Measurements from ENCODE around the gene CCL3. TPM values are rescaled to one million over a fixed set of nuclear protein-coding genes. Genes with fewer than 3 reads are reported as not detected.

Gene CCL3
- total RNA-seq = 1.3 TPM in 1 of 2 replicates, not detected in the other

DNA sequence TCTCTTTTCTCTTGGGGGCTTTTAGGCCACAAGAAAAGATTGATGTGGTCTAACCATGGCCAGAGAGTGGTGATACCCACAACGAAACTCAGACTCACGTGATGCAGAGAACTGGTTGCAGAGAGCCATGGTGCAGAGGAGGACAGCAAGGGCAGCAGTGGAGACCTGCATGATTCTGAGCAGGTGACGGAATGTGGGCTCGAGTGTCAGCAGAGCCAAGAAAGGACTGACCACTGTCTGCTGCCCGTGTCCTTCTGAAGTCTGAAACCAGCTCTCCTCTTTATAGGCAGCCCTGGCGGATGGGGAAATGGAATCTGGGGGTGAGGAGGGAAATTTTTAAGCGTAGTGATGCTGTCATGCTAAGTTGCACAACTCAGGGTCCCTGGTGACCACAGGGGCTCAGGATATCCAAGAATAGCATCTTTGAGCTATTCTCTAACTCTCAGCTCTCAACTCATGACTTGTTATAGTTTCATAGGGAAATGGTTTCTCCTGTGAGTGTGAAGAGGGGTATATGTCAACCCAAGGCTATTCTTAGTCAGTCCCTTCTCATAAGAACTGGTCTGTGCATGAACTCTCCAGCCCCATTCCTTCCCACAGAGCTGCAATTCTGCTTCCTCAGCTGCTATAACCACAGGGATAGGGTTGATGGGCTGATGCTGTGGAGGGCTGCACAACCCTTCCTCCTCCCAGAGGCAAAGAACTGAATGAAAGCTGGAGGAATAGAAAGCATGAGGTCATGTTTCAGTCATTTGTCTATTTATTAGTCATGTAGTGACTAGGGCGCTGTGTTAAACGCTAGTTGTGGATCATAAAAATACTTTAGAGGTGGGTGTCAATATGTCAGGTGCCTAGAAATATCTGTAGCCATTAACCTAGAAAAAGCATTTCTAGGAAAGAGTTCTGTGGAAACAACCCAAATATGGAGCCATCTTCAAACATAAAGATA is at the start of gene CCL3:
Gene CCL3 (minus strand): TSS at position 256 of the 949 bp plus-strand sequence. CDS start 85 bp downstream, at position 171.
- H3K4me3 ChIP-seq (ENCODE audit: low read depth, low read length) = no peak within 1 kb of the TSS
- no peak for DNase-seq (ENCODE audit: low read depth)
- TF ChIP-seq, protein P1, sequence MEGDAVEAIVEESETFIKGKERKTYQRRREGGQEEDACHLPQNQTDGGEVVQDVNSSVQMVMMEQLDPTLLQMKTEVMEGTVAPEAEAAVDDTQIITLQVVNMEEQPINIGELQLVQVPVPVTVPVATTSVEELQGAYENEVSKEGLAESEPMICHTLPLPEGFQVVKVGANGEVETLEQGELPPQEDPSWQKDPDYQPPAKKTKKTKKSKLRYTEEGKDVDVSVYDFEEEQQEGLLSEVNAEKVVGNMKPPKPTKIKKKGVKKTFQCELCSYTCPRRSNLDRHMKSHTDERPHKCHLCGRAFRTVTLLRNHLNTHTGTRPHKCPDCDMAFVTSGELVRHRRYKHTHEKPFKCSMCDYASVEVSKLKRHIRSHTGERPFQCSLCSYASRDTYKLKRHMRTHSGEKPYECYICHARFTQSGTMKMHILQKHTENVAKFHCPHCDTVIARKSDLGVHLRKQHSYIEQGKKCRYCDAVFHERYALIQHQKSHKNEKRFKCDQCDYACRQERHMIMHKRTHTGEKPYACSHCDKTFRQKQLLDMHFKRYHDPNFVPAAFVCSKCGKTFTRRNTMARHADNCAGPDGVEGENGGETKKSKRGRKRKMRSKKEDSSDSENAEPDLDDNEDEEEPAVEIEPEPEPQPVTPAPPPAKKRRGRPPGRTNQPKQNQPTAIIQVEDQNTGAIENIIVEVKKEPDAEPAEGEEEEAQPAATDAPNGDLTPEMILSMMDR (conservative IDR thresholded peaks at IDR 0.05; ENCODE audit: low read depth, low read length) = no peak

GRCh38 chr17:36136439-36136838 is 46.5 kb upstream of the CCL3 start:
- TF ChIP-seq, protein P1 (conservative IDR thresholded peaks at IDR 0.05; ENCODE audit: low read depth, low read length) = no peak
- DNase-seq (ENCODE audit: low read depth) = no peak
- H3K4me3 ChIP-seq (ENCODE audit: low read depth, low read length) = no peak overlapping the region

DNA sequence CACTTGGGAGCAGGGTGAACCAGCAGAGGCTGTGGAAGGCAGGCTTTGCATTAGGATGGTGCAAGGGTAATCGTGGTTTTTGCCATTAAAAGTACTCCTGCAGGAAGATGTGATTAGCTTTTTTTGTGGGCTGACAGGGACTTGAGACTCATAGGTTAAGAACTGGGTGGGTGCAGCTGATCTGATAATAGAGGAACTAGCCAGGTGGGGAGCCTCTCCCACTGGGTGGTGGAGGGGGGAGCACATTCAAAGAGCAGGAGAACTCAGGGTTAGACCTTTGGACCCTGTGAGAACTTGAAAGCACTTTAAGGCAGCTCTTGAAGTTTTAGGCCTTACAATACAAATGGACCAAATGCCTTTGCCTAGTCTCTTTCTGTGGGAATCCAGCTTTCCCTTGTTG is 46.1 kb upstream of the CCL3 start:
- TF ChIP-seq, protein P1 (conservative IDR thresholded peaks at IDR 0.05; ENCODE audit: low read depth, low read length) = no peak
- DNase-seq (ENCODE audit: low read depth) = no peak
- no peak overlapping the region for H3K4me3 ChIP-seq (ENCODE audit: low read depth, low read length)

GRCh38 chr17:36135465-36135864 is 45.5 kb upstream of the CCL3 start:
- H3K4me3 ChIP-seq (ENCODE audit: low read depth, low read length) = no peak overlapping the region
- TF ChIP-seq, protein P1 (conservative IDR thresholded peaks at IDR 0.05; ENCODE audit: low read depth, low read length) = no peak
- no peak for DNase-seq (ENCODE audit: low read depth)

DNA sequence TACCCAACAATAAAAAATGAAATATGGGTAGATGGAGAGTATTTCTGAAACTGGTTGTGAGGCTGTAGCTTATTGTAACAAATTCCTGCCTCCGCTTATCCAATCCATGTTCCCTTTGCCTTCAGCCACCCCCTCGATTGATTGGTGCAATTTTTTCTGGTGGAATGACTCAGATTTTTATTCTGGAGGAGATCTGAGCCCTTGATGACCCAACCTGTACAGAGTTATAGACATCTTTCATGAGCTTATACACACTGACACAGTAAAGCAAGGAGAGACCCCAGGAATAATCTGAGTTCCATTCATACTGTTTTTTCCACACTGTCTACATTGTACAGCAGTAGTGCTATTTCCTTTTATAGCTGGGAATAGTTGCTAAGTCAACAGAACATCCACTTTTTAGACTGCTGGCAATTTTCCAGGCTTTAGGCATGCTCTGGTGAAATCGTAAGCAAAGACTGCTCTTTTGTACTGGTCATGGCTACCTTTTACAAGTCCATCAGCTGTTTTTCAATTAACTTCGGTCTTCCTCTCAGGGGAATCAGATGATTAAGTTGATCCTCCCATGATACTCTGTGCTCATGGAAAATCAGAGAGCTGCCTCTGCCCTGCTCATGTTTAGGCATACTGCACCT is 43.8 kb upstream of the CCL3 start:
- no peak overlapping the region for H3K4me3 ChIP-seq (ENCODE audit: low read depth, low read length)
- peak; percentile 3 for DNase-seq (ENCODE audit: low read depth)
- TF ChIP-seq, protein P1 (conservative IDR thresholded peaks at IDR 0.05; ENCODE audit: low read depth, low read length) = no peak

DNA sequence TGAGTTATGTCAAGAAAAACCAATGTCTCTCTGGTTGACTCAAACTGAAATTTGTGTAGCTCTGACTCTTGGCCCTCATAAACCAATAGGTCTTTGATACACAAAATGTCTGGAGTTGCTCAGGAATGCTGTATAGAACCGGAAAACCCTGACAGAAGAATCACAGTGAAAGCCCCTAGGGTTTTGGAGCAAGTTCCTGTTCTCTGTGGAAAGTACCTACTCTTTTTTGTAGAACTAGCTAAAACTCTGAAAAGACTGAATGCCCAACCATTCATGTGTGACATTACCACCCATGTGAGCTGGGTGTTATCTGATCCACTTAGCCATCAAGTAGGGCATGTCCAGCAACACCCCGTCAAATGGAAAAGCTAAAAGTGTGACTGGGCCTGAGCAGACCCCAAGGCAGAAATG is 42.5 kb upstream of the CCL3 start:
- TF ChIP-seq, protein P1 (conservative IDR thresholded peaks at IDR 0.05; ENCODE audit: low read depth, low read length) = no peak
- no peak for DNase-seq (ENCODE audit: low read depth)

More for the DNA sequence above, 42.5 kb upstream of the CCL3 start:
- no peak overlapping the region for H3K4me3 ChIP-seq (ENCODE audit: low read depth, low read length)

Measured in epithelial cell of proximal tubule (primary cell).